ENCODE measurements around the gene ZNF74.

GRCh38 chr22:20449819-20450550 lies 56.0 kb downstream of the ZNF74 start:
- TF ChIP-seq POLR2A (IDR thresholded peaks at IDR 0.05; ENCODE audit: low read depth, low read length) (no peak), POLR2AphosphoS5 (IDR thresholded peaks at IDR 0.05; ENCODE audit: low read depth, low read length) (no peak)

All from GM12892 (cell line).